CD4-positive, alpha-beta T cell (primary cell): ENCODE data around the gene BCL2. TPM values are rescaled to one million over a fixed set of nuclear protein-coding genes. Genes with fewer than 3 reads are reported as not detected.

Experiments
- ATAC-seq: fragments of 200-7000 bp; cut with Tn5 transposase; one replicate; pipeline ENCODE4 v1.10.0; 2022; ENCODE audit warnings: mild to moderate bottlenecking; ENCODE audit not compliant: poor library complexity
- CTCF ChIA-PET: fragments of 350-600 bp; sonication (Branson Sonifier 250); formaldehyde crosslinking; loops from one replicate; lab custom pipeline; 2021; ENCODE audit warnings: antibody characterized with exemption, inconsistent platforms; lab: Charles Lee
- POLR2A ChIA-PET: fragments of 350-600 bp; sonication (Branson Sonifier 250); formaldehyde crosslinking; loops from one replicate; lab custom pipeline; 2021; ENCODE audit warnings: antibody characterized with exemption, inconsistent platforms; lab: Charles Lee
- DNase-seq, 14 experiments: peaks; one replicate each; pipeline ENCODE4 v3.0.0-alpha.2; 2013 to 2020; ENCODE audit warnings: mixed read lengths in 2 of 14
- H3K27ac ChIP-seq, 2 donors: one replicate each; pipeline versions ENCODE4 v1.5.1 to v1.7.0; 2013; ENCODE audit warnings: low read length in 2 of 2, low read depth in 1 of 2, mild to moderate bottlenecking in 1 of 2
- H3K27me3 ChIP-seq, 2 experiments: 1 replicate in 1 of 2; 2 replicates in 1 of 2; pipeline versions ENCODE4 v1.6.1 to v1.7.0; 2013; ENCODE audit warnings: low read length in 2 of 2, control low read depth in 1 of 2, mild to moderate bottlenecking in 1 of 2, moderate library complexity in 1 of 2; ENCODE audit not compliant: insufficient read depth in 2 of 2, control insufficient read depth in 1 of 2
- H3K36me3 ChIP-seq: one replicate; pipeline ENCODE4 v1.6.1; 2013; ENCODE audit warnings: low read length, control low read depth; ENCODE audit not compliant: insufficient read depth
- H3K4me1 ChIP-seq: one replicate; pipeline ENCODE4 v1.6.1; 2013; ENCODE audit warnings: low read length, control low read depth; ENCODE audit not compliant: insufficient read depth
- H3K4me3 ChIP-seq: one replicate; pipeline ENCODE4 v1.5.1; 2013; ENCODE audit warnings: mild to moderate bottlenecking, low read length, moderate library complexity
- H3K9me3 ChIP-seq, 2 experiments: 1 replicate in 1 of 2; 2 replicates in 1 of 2; pipeline versions ENCODE4 v1.6.1 to v1.7.0; 2013; ENCODE audit warnings: low read length in 2 of 2, mild to moderate bottlenecking in 2 of 2, control low read depth in 1 of 2, moderate library complexity in 1 of 2; ENCODE audit not compliant: control insufficient read depth in 1 of 2, insufficient read depth in 1 of 2
- H3K27ac Mint-ChIP-seq: one replicate; pipeline ENCODE4 v1.8.0; 2020; ENCODE audit warnings: mixed read lengths
- H3K27me3 Mint-ChIP-seq: one replicate; pipeline ENCODE4 v1.8.0; 2021; ENCODE audit warnings: mixed read lengths
- H3K36me3 Mint-ChIP-seq: one replicate; pipeline ENCODE4 v1.8.0; 2021; ENCODE audit warnings: low read depth, mixed read lengths
- H3K4me1 Mint-ChIP-seq: one replicate; pipeline ENCODE4 v1.8.0; 2021; ENCODE audit warnings: low read depth, mixed read lengths
- H3K4me3 Mint-ChIP-seq: one replicate; pipeline ENCODE4 v1.8.0; 2020; ENCODE audit warnings: mild to moderate bottlenecking, mixed read lengths
- H3K9me3 Mint-ChIP-seq: one replicate; pipeline ENCODE4 v1.8.0; 2020; ENCODE audit warnings: mixed read lengths
- intact Hi-C, 2 experiments: fragments of 100-400 bp; cut with DNase I in 1 of 2; cut with micrococcal nuclease in 1 of 2; formaldehyde crosslinking; loops; one replicate each; pipeline versions ENCODE4 v1.15.1 to v1.9.0; 2023 to 2025; cut with DNase I, micrococcal nuclease
- total RNA-seq, 174 experiments: library from RNA in 2 of 174; stranded (reverse) in 2 of 174; gene quantifications; one replicate each; pipeline ENCODE4 v1.2.3 and lab custom pipeline; 2021 to 2026
- TF ChIP-seq, protein P1 (sequence below): fragments of 200-600 bp; IDR thresholded peaks from one replicate; pipeline ENCODE4 v1.8.0; 2022; ENCODE audit warnings: antibody characterized with exemption, mild to moderate bottlenecking

BCL2 gene
- total RNA-seq, 2 experiments from 2014 or later: 40.1 to 40.3 TPM

DNA sequence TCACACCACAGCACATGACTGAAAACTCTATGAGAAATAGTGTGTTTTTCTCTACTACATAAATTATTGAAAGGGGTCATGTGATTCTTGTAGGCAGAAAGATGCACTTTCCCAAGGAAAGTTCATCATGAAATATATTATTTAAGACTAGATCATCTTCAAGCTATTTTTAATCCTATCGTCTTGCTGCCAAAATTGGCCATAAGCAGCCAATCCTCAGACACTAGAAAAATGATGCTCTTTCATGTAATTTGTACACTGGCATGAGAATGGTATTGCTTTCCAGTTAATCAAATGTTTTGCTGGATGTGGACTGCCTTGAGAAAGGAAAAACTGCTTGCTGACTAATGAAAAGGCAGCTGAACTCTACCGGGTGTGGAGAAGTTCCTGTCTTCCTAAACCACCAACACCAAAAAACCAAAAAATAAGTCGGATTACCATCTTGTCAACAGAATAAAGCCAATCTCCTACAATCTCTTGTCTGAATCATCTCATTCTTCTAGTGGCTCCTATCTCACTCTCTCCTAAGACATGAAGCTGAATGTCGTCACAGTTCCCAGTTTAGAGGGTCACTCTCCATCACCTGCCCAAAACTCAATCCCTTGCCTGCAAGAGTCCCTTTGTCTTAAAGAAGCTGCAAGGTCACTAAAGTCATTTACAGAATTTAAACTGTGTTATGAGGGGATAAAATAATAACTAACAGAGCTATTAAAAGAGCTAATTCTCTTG lies 5.3 kb downstream of the BCL2 start:
- H3K27me3 ChIP-seq: no peaks in the 10 kb centered on the region
- H3K27ac ChIP-seq: peak overlapping the region in 1 of 2 donors; percentile 5

DNA sequence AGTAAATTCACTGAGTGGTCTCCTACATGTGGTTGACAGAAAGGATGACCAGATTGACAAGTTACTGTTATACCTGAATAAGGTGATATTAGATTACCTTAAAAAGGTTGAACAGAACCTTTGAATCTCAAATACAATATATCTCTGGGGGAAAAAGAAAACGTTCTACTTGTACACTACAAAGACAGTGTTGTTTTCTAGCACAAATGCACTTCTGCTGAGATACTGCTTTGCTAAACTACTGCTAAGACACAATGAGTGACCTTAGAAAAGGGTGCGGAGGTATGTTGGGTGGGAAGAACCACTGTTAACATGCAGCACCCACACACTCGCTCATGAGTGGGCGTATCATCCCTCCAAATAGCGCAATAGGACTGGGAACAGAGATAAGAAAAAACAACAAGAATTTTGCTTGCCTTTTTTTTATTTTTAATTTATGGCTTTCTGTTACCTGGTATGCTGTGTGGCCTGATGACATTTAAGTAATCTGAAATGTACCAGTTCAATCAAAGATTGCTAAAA lies 6.1 kb downstream of the BCL2 start:
- Mint-ChIP-seq H3K9me3 (no peaks in the 10 kb centered on the region), H3K4me1 (peaks cover 93% of the 10 kb centered on the region), H3K27me3 (no peaks in the 10 kb centered on the region), H3K36me3 (peaks cover 15% of the 10 kb centered on the region), H3K4me3 (peak overlapping the region; percentile 98), H3K27ac (peak overlapping the region; percentile 95)
- H3K27me3 ChIP-seq: no peaks in the 10 kb centered on the region
- ATAC-seq: no peak
- DNase-seq: no peak
- no peaks in the 10 kb centered on the region for H3K9me3 ChIP-seq
- no peak overlapping the region for H3K27ac ChIP-seq
- peaks cover 26% of the 10 kb centered on the region for H3K4me1 ChIP-seq
- intact Hi-C loops: loop anchor here in 1 of 2 experiments (10.0 kb wide), 2 partner anchors 49 to 789 kb away; partner anchors contain the start of gene ZCCHC2
- peaks cover 4% of the 10 kb centered on the region for H3K36me3 ChIP-seq
- TF ChIP-seq, protein P1, sequence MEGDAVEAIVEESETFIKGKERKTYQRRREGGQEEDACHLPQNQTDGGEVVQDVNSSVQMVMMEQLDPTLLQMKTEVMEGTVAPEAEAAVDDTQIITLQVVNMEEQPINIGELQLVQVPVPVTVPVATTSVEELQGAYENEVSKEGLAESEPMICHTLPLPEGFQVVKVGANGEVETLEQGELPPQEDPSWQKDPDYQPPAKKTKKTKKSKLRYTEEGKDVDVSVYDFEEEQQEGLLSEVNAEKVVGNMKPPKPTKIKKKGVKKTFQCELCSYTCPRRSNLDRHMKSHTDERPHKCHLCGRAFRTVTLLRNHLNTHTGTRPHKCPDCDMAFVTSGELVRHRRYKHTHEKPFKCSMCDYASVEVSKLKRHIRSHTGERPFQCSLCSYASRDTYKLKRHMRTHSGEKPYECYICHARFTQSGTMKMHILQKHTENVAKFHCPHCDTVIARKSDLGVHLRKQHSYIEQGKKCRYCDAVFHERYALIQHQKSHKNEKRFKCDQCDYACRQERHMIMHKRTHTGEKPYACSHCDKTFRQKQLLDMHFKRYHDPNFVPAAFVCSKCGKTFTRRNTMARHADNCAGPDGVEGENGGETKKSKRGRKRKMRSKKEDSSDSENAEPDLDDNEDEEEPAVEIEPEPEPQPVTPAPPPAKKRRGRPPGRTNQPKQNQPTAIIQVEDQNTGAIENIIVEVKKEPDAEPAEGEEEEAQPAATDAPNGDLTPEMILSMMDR: no peak
- H3K4me3 ChIP-seq: peak overlapping the region; percentile 94
- ChIA-PET POLR2A (interaction anchor here (1.1 to 3.0 kb wide), 5 partner anchors 10 to 152 kb away, joined by 3 to 19 read pairs (median 4); no protein-coding TSS in a partner anchor), CTCF (no interaction called here)

More for the DNA sequence above, 5.3 kb downstream of the BCL2 start:
- peak overlapping the region; percentile 95 for H3K27ac Mint-ChIP-seq
- TF ChIP-seq, protein P1: no peak
- ChIA-PET POLR2A (interaction anchor here (1.0 to 3.0 kb wide), 11 partner anchors 15 to 182 kb away, joined by 3 to 19 read pairs (median 4); no protein-coding TSS in a partner anchor), CTCF (interaction anchor here (0.9 kb wide), 1 partner anchor 176 kb away, joined by 3 read pairs; no protein-coding TSS in a partner anchor)
- DNase-seq: no peak
- Histone ChIP-seq H3K9me3 (no peaks in the 10 kb centered on the region), H3K4me3 (peak overlapping the region; percentile 94), H3K36me3 (peaks cover 4% of the 10 kb centered on the region), H3K4me1 (peaks cover 22% of the 10 kb centered on the region)
- no peaks in the 10 kb centered on the region for H3K9me3 Mint-ChIP-seq
- no peak for ATAC-seq
- peaks cover 22% of the 10 kb centered on the region for H3K36me3 Mint-ChIP-seq
- H3K4me3 Mint-ChIP-seq: peak overlapping the region; percentile 98
- no peaks in the 10 kb centered on the region for H3K27me3 Mint-ChIP-seq
- intact Hi-C loops: loop anchor here in 1 of 2 experiments (10.0 kb wide), 2 partner anchors 49 to 789 kb away; partner anchors contain the start of gene ZCCHC2
- H3K4me1 Mint-ChIP-seq: peaks cover 96% of the 10 kb centered on the region

DNA sequence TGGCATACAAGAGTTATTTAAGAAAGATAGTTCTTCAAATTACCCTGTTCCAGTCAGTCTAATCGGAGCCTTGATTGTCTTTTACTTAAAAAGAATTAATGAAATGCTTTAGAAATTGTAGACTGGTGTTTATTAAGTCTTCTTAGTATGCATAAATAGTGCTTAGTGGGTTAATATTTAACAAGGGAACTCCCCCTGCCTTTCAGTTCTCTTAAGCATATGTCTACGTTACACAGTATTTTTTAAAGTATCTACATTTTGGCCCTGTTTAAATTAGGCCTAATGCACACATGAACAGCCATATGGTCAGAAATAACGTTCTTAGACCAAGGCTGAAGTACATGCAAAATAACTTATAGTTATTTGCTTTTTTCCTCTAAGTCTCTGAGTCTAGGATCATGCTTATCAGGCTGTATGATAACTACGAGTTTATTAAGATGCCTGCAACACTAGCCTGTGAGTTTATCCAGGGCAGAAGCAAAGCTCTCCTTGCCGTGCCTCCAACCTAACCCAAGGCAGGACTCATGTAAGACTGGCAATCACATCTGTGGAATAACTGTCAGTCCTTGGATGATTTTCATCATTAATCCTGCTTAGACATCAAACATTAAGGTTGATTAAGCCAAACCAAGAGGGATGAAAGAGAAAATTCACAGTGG lies 6.7 kb downstream of the BCL2 start:
- Mint-ChIP-seq H3K36me3 (peaks cover 9% of the 10 kb centered on the region), H3K27ac (peak overlapping the region; percentile 95), H3K4me3 (peak overlapping the region; percentile 65), H3K4me1 (peaks cover 95% of the 10 kb centered on the region), H3K27me3 (no peaks in the 10 kb centered on the region), H3K9me3 (no peaks in the 10 kb centered on the region)
- DNase-seq (no peak), ATAC-seq (no peak)
- ChIA-PET POLR2A (interaction anchor here (0.8 to 2.6 kb wide), 5 partner anchors 9 to 158 kb away, joined by 3 to 13 read pairs (median 4); no protein-coding TSS in a partner anchor), CTCF (interaction anchor here (0.9 kb wide), 1 partner anchor 127 kb away, joined by 3 read pairs; no protein-coding TSS in a partner anchor)
- no peaks in the 10 kb centered on the region for H3K9me3 ChIP-seq
- peaks cover 8% of the 10 kb centered on the region for H3K36me3 ChIP-seq
- intact Hi-C loops: loop anchor here in 1 of 2 experiments (10.0 kb wide), 2 partner anchors 48 to 788 kb away; partner anchors contain the start of gene ZCCHC2
- peaks cover 31% of the 10 kb centered on the region for H3K4me1 ChIP-seq
- no peak overlapping the region for H3K27ac ChIP-seq
- TF ChIP-seq, protein P1: no peak
- H3K27me3 ChIP-seq: no peaks in the 10 kb centered on the region
- H3K4me3 ChIP-seq: peak overlapping the region; percentile 94
